HG02759 (cell line): ENCODE measurements around the gene AP1M1.

Source experiments
- ATAC-seq: cut with Tn5 transposase; IDR thresholded peaks from one replicate; pipeline ENCODE4 v1.9.1; 2021; ENCODE audit warnings: mild to moderate bottlenecking, moderate library complexity; ENCODE audit not compliant: unreplicated experiment

AP1M1 gene

DNA sequence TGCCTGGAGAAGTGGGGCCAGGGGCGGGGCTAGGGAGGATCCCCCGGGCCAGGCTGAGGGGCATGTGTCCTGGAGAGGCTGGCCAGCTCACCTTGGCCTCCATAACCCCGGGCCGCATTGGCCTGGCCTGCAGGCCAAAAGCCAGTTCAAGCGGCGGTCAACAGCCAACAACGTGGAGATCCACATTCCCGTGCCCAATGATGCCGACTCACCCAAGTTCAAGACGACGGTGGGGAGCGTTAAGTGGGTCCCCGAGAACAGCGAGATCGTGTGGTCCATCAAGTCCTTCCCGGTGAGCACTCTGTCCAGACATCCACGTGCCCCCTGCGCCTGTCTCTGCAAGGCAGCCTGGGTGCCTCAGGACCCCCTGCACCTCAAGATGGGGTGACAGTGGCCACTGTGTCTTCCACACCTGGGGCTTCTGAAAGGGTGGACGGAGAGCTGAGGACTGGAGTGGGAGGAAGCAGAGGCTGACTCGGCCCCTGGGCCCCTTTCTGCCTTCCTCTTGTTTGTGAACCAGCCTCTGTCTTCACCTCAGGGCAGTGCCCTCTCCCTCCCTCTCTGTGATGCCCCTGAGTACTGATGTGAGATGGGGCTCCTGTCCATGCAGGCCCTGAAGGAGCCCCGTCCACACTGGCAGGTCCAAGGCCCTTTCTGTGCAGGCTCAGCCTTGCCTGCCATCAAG is 31.1 kb downstream of the AP1M1 start:
- ATAC-seq: no peak

DNA sequence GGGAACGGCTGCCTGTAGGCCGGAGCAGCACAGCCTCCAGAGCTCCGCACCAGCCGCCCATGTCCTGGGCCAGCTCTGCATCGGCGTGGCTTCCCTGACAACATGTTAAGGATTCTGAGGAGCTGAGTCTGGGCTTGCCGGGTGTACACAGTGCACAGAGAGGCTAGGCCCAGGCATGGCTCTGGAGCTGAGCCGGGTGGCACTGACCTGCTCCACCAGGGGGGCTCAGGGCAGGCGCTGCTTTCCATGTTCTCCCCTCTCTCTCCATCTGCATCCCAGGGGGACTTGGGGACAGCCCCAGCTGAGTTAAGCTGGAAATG is 31.6 kb downstream of the AP1M1 start:
- ATAC-seq: no peak

DNA sequence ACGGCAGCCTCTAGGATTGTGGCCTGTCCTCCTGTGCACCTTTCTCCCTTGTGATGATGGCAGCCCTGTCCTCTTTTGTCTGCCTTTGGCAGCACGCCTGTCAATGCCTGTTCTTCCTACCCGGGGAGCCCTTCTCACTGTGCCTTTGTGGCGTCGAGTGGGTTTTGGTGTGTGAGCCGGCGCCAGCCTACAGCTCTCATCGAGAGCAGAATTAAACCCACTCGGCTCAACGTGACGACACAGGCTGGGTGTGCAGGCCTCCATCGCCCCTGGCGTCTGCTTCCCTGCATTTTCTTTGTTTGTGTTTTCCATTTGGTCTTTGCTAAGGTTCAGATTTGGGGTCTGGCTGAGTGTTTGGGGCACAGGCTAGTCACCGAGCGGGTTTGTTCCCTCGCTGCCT is 34.4 kb downstream of the AP1M1 start:
- ATAC-seq: no peak

DNA sequence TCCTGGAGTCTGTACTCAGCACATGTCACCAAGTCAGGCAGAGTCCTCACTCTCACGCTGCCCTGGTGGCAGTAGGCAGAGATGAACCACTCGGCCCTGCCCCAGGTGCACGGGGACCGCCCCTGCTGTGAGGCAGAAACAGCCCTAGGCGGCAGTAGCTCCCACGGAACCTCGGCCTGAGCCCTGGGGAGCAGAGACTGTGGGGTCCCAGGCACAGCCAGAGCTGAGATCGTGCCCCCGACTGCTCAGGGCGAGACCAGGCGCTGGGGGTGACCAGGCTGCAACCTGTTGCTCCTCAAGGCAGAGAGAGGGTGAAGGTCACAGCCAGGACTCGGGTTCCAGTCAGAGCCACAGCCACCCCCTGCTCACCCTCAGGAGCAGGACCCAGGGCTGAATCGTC is 34.9 kb downstream of the AP1M1 start:
- no peak for ATAC-seq

DNA sequence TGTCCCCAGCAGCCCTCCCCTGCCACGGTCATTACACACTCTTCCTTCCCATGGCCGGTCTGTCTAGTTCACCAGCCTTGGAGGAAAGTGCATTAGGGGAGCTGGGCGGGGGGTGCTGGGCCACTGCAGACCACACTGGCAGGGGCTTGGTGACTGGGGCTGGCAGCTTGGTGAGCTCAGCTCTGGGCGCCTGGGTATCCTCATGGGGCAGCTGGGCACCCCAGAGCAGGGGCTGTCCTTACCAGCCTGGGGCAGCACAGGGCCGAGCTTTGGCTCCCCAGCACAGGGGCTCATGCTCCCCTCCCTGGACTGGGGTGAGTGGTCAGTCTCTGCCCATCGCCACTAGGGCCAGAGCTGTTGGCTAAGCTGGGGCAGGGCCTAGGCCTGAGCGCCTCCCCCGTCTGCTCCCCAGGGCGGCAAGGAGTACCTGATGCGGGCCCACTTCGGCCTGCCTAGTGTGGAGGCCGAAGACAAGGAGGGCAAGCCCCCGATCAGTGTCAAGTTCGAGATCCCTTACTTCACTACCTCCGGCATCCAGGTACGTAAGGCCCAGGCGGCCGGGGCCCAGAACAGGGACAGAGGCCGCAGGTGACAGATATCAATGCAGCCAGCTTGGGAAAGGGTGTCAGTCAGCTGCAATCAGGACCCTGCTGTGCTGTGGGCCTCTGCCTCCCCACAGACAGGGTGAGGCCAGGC is 35.5 kb downstream of the AP1M1 start:
- no peak for ATAC-seq

DNA sequence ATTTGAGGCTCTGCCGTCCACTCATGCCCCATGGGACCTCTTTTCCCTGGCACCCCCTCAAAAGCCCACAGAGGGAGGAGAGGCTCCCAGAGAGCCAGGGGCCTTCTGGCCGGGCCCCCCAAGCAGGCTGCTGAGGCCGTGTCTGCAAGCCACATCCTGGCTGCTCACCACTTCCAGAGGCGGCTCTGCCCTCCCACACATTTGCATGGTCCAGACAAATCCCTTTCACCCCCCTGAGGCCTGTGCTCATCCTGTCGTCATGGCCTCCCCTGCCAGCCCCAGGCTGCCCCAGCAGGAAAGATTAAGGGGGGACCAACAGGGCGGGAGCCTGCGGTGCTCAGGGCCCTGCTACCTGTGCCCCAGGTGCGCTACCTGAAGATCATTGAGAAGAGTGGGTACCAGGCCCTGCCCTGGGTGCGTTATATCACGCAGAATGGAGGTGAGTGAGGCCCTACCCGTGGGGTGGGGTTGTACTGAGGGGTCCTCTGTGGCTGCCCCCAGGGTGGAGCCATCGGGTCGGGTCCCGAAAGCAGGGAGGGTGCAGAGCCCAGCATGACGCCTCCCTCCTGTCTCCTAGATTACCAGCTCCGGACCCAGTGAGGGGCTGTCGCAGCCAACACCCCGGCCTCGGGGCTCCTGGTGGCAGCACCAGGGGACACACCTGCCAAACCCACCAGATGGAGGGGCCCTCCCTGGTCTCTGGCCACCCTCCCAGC is 36.3 kb downstream of the AP1M1 start:
- ATAC-seq: no peak

DNA sequence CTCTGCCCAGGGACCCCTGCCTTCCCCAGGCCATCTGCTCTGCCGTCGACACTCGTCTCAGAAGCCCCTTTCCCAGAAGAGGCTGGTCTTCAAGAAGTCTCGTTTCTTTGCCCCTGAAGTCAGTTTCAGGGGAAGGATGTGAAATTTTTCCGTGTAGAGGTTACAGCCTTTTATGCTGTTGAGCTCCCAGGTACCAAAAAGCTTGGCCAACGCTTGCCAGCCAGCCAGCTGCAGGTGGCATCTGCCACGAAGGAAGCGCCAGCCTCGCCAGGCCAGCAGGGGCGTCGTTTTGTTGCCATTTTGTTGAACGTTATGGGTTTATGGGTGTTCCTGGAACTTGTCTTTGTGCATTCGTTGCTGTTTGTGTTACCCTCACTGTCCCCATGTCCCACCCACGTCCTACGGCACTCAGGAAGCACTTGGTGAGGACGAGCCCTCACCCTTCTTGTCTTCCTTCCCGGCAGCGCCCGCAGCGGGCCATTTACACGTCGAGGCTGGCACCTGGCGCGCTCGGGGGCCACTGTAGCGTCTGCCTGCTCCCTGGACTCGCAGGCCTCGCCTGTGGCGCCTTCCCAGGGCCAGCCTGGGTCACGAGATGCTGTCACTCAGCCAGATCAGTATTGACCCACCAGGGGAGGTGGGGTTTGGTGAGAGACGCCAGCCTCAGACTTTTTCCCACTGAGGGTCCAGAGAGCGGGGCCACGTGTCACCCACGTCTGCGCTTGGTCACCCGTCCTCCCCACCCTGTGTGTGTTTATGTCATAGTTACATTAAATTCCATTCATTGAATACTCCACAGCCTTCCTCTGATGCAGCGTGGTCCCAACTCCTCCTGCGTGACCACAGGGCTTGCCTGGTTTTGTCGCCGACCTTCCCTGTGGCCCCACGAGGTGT is 37.1 kb downstream of the AP1M1 start:
- ATAC-seq: no peak

DNA sequence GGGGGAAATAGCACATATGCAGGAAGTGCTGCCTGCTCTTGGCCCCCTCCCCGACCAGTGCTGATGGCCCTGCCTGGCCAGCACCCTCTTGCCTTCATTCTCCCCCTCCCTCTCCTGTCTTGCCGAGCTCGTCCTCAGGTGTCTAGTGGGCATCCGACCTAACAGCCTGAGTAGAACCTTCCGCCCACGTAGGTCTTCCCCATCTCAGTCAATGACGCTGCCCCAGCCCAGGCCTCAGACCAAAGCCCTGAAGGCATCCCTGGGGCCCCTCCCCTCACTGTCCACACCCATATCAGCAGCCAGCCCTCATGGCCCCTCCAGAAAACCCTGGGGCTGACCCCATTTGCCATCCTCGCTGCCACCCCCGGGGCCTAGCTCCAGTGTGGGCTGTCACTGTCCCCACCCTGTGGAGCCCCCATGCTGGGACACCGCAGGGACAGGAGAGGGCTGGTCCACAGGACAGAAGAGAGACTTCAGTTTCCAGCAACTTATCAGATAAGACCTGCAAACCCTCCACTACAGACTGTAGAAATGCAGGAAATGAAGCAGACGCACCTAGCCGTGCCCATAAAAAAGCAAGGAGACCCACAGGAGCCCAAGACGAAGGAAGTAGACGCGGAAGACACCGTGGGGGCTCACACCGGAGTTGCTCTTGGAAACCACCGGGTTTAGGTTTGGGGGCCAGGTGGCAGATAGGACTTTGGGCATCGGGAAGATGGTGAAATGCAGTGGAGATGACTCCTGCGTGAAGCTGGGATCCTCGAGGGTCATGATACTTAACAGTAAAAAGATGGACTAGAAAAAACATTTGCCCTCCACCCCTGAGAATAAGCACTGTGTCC is 38.3 kb downstream of the AP1M1 start:
- ATAC-seq: no peak

DNA sequence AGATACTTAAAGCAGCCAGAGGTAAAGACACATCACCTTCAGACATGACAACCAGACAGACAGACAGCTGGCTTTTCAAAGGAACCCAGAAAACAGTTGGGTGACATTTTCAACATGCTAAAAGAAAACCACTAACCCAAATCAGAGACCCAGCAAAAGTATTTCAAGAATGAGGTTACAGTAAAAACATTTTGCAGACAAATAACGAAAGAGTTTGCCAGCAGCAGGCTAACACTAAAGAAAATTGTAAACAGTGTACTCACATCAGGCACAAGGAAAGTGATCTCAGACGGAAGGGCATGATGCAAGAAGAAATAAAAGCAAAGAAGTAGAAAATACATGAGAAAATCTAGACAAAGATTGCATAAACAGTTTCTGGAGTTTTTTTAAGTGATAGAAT is 46.4 kb downstream of the AP1M1 start:
- no peak for ATAC-seq

DNA sequence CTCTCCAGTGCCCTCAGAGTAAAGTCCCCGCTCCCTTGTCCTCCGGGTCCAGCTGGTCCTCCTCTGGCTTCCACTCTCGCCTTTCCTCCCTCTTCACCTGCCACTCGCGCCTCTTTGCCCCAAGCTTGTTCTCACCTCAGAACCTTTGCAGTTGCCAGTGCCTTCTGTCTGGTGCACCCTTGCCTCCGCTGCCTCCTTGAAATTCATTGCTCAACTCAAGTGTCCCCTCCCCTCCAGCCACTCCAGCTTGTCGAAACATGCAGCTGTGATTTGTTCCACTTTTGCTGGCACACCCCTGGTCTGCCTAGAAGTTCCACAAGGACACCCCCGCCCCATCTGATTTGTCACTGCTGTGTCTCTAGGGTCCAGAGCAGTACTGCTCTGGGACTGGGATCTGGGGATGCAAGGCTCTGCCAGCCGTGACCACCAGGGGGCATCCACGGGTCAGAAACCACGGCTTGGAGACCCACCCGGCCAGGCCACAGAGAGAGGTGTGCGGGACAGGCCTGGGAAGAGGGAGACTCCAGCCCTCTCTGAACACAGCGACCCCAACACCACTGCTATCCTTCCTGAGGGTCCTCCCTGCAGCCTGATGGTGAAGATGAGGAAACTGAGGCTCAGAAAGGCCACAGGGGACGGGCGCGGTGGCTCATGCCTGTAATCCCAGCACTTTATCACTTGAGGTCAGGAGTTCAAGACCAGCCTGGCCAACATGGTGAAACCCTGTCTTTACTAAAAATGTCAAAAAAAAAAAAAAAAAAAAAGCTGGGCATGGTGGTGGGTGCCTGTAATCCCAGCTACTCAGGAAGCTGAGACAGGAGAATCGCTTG is 49.9 kb downstream of the AP1M1 start:
- ATAC-seq: no peak

DNA sequence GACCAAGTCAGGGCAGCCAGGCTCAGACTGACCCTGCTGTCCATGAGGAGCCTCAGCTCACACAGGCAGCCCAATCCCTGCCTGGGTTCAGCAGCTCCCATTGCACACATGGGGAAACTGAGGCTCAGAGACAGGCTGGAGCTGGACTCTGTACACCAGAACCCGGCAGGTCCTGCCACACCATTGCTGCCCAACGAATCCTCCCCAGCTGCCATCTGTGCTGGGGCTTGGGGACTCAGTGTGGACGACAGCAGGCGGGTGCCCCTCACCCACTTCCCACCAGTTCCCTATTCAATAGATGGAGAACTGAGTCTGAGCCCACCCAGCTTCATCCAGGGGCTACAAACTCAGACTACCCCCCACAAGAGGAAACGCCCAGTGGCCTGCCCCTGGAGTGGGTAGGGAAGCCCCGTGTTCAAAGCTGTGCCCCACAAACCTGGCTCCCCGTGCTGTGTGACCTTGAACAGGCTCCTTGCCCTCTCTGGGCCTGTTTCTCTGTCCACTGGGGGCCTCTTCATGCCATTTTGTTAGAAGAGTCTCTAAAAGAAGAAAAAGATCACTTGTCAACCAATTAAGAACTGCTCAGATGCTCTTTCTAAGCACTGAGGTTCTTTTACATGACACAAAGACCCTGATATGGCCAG is 50.8 kb downstream of the AP1M1 start:
- no peak for ATAC-seq

DNA sequence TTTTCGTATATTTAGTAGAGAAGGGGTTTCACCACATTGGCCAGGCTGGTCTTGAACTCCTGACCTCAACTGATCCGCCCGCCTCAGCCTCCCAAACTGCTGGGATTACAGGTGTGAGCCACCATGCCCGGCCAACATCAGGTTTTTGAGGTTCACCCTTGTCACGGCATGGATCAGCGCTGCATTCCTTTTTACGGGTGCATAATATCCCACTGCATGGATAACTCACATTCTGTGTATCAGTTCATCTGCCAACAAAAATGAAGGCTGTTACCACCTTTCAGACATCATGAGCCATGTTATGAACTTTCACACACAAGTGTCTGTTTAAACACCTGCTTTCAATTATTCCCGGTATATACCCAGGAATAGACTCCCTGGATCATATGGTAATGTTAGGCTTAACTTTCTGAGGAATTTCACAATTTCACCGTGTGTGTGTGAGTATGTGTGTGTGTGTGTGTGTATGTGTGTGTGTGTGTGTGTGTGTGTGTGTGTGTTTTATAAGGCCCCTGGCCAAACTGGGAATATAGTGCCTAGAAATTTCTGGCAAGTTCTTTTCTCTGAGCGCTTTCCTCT is 52.2 kb downstream of the AP1M1 start:
- ATAC-seq: no peak

DNA sequence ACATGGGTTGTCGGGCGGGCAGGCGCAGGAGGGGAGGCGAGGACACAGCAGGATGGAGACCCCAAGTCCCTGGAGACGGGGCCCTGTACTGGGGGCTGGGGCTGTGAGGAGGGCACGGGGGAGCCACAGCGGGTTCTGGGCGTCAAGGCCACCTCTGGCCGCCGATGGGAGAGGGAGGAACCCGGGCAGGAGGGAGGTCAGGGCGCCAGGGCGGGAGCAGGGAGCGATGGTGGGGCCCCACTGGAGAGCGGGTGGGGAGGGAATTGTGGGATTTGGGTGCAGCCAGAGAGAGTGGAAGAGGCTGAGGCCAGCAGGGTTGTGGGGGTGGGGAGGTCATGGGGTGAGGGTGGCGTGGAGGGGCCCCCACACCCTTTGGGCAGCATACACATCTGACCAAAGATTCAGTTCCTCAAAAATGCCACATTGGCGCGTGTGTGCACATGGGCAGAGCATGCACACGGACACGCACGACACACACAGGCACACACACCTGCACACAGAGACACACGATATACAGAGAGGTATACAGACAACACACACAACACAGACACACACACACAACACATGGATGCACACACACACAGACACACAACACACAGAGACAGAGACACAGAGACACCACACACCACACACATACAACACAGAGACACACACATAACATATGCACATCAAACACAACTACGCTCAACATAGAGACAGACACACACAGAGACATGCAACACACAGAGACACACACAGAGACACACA is 54.9 kb downstream of the AP1M1 start:
- no peak for ATAC-seq

DNA sequence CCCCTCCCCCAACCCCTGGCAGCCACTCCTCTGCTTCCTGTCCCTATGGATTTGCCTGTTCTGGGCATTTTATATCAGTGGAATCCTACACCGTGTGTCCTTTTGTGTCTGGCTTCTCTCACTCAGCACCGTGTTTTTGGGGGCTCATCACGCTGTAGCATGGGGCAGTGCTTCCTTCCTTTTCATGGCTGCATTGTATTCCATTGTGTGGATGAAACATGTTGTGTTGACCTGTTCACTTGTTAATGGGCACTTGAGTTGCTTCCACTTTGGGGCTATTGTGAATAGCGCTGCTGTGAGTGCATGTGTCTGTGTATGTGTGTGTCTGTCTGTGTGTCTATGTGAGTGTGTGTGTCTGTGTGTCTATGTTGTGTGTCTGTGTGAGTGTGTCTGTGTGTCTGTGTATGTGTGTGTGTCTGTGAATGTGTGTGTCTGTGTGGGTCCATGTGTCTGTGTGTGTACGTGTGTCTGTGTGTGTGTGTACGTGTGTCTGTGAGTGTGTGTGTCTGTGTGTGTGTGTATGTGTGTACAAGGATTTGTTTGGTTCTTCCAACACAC is 57.2 kb downstream of the AP1M1 start:
- ATAC-seq: no peak

DNA sequence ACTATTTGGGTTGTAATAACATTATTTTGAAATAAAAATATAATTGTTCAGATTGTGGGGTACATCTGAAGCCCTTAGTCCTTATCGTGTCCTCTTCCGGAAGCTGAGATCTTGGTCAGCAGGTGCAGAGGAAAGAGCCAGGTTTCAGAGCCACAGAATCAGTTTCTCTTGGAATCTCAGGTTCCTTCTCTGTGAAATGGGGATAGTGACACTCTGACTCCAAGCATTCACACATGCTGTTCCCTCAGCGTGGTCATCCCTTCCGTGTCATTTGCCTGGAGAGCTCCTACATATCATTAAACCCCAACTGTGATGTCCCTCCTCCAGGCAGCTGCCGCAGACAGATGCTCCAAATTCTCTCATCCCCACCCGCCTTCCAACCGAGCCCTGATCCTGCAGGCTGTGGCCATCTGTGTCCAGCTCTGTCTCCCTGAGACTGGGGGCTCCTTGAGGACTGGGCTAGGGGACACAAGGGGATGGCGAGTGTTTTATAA is 59.8 kb downstream of the AP1M1 start:
- ATAC-seq: no peak

DNA sequence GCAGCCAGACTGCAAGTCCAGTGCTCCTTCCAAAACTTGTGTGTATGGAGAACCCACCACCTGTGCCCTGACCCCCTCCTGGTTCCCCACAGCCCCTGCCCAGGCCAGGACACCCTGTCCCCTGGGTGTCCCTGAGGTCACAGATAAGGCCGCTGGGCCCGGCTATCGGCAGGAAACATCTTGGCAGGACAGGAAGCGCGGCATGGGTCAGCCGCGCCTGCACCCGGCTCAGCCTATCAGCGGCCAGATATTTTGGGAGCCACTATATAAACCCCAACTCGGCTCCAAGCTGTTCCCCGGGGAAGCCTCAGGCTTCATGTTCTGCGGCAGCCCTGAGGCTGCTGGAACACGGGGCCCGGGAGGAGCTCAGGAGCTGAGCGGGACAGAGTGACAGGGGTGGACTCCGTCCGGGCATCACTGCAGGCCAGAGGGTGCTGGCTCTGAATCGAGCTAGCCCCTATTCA is 60.8 kb downstream of the AP1M1 start:
- ATAC-seq: no peak

DNA sequence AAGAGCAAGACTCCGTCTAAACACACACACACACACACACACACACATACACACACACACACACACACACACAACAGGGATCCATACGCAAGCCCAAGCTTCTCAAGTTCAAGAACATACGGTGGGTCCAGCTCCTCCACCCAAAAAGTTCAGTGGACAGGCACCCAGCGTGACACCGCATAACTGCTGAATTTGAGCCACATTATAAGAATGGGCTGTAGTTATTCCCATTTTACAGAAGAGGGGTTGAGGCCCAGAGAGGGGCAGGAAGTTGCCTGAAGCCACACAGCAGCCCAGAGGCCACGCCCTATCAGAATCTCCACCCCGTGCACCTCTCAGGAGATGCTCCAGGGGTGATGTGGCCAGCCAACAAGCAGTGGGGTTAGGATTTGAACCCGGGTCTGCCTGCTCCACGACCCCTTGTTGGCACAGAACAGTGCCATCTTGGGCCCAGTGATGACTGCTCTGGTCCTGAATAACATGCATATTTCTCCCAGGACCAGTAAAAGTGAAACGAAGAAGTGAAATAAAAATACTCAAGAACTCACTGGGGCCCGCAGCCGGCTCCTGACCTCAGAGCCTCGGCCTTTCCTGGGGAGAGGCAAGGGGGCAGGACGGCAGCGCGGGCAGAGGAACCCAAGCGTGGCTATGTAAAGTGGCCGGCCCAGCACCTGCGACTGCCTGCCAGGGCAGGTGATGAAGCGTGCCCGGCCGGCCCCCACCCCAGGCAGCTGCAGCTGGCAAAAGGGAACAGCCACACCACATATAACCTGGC is 61.9 kb downstream of the AP1M1 start:
- ATAC-seq: peak; percentile 84
